GM23338 (cell line): ENCODE data around the gene NEK7. TPM values are rescaled to one million over a fixed set of nuclear protein-coding genes. Genes with fewer than 3 reads are reported as not detected.

Experiments
- ATAC-seq: fragments of 200-7000 bp; cut with Tn5 transposase; 3 replicates; pipeline ENCODE4 v1.9.1; 2020
- DNase-seq: peaks from one replicate; pipeline ENCODE4 v3.0.0-alpha.2; 2015; ENCODE audit warnings: low spot score
- H2AFZ ChIP-seq: fragments of 200-600 bp; sonication (generic); 2 replicates; pipeline ENCODE4 v1.8.0; 2016; ENCODE audit warnings: antibody characterized with exemption, mild to moderate bottlenecking, moderate library complexity
- H3F3A ChIP-seq: fragments of 200-600 bp; sonication (generic); replicated peaks from 2 replicates; pipeline ENCODE4 v1.8.0; 2017; ENCODE audit warnings: antibody characterized with exemption, mixed run types, low read depth
- H3K27ac ChIP-seq: fragments of 200-600 bp; sonication (generic); 2 replicates; pipeline ENCODE4 v1.6.1; 2016; ENCODE audit warnings: low read depth
- H3K27me3 ChIP-seq: fragments of 200-600 bp; sonication (generic); 2 replicates; pipeline ENCODE4 v1.8.0; 2016; ENCODE audit warnings: mild to moderate bottlenecking, mixed run types, moderate library complexity; ENCODE audit not compliant: insufficient read depth
- H3K36me3 ChIP-seq: fragments of 200-600 bp; sonication (generic); 2 replicates; pipeline ENCODE4 v1.8.0; 2016; ENCODE audit warnings: mild to moderate bottlenecking; ENCODE audit not compliant: insufficient read depth
- H3K4me1 ChIP-seq: fragments of 200-600 bp; sonication (generic); 2 replicates; pipeline ENCODE4 v1.8.0; 2016; ENCODE audit warnings: mild to moderate bottlenecking, moderate library complexity; ENCODE audit not compliant: insufficient read depth
- H3K4me2 ChIP-seq: fragments of 200-600 bp; sonication (generic); 2 replicates; pipeline ENCODE4 v1.7.1; 2017; ENCODE audit warnings: mixed run types
- H3K4me3 ChIP-seq: fragments of 200-600 bp; sonication (generic); 2 replicates; pipeline ENCODE4 v1.6.1; 2016; ENCODE audit warnings: mixed run types
- H3K79me2 ChIP-seq: fragments of 200-600 bp; sonication (generic); replicated peaks from 2 replicates; pipeline ENCODE4 v1.8.0; 2017; ENCODE audit warnings: mild to moderate bottlenecking; ENCODE audit not compliant: insufficient read depth
- H3K9me2 ChIP-seq: fragments of 200-600 bp; sonication (generic); 2 replicates; pipeline ENCODE4 v1.8.0; 2017; ENCODE audit not compliant: insufficient read depth
- H4K20me1 ChIP-seq: fragments of 200-600 bp; sonication (generic); replicated peaks from 2 replicates; pipeline ENCODE4 v1.8.0; 2017; ENCODE audit warnings: mild to moderate bottlenecking; ENCODE audit not compliant: insufficient read depth
- H3K27ac Mint-ChIP-seq: 2 replicates; pipeline ENCODE4 v1.8.0; 2020; ENCODE audit warnings: inconsistent platforms, mild to moderate bottlenecking, moderate library complexity, mixed read lengths
- H3K27me3 Mint-ChIP-seq: 3 replicates; pipeline ENCODE4 v1.8.0; 2022; ENCODE audit warnings: low read depth, mild to moderate bottlenecking, moderate library complexity, mixed read lengths, inconsistent platforms; ENCODE audit not compliant: insufficient read depth, poor library complexity
- H3K36me3 Mint-ChIP-seq: 3 replicates; pipeline ENCODE4 v1.8.0; 2021; ENCODE audit warnings: low read depth, mild to moderate bottlenecking, inconsistent platforms, moderate library complexity, mixed read lengths
- H3K4me1 Mint-ChIP-seq: 3 replicates; pipeline ENCODE4 v1.8.0; 2020; ENCODE audit warnings: mild to moderate bottlenecking, inconsistent platforms, mixed read lengths
- H3K4me3 Mint-ChIP-seq: 3 replicates; pipeline ENCODE4 v1.8.0; 2021; ENCODE audit warnings: moderate library complexity, mild to moderate bottlenecking, inconsistent platforms, mixed read lengths
- H3K9me3 Mint-ChIP-seq: 3 replicates; pipeline ENCODE4 v1.8.0; 2020; ENCODE audit warnings: moderate library complexity, mild to moderate bottlenecking, inconsistent platforms, mixed read lengths
- CTCF ChIP-seq, 2 experiments: fragments of 200-600 bp in 1 of 2; sonication (generic) in 1 of 2; conservative IDR thresholded peaks; 2 replicates each; pipeline versions ENCODE4 v1.5.1 to v1.6.1; 2016 to 2017; ENCODE audit warnings: antibody characterized with exemption in 2 of 2, low read depth in 2 of 2, mild to moderate bottlenecking in 2 of 2, moderate library complexity in 1 of 2
- EZH2 ChIP-seq: fragments of 200-600 bp; sonication (generic); IDR thresholded peaks from one replicate; pipeline ENCODE4 v1.8.0; 2017; ENCODE audit warnings: antibody characterized with exemption, mild to moderate bottlenecking, low read depth; ENCODE audit not compliant: unreplicated experiment
- JUNB ChIP-seq: IDR thresholded peaks from one replicate; pipeline ENCODE4 v1.6.1; 2016; ENCODE audit warnings: antibody characterized with exemption; ENCODE audit not compliant: unreplicated experiment
- NANOG ChIP-seq: IDR thresholded peaks from 2 replicates; pipeline ENCODE4 v1.6.1; 2016; ENCODE audit warnings: antibody characterized with exemption, borderline replicate concordance
- POLR2AphosphoS5 ChIP-seq: IDR thresholded peaks from 2 replicates; pipeline ENCODE4 v1.6.1; 2016; ENCODE audit warnings: antibody characterized with exemption, low read depth
- polyA plus RNA-seq: library from polyadenylated mRNA; unstranded; fragments of >200 nt; fragmentation: Nextera tagmentation; extraction: Ambion mirVana; gene quantifications from 2 replicates; pipeline ENCODE4 v1.2.1, GENCODE V29; 2016
- total RNA-seq: library from RNA; depleted of rRNA; stranded (reverse); fragments of >200 nt; shearing (Covaris generic); gene quantifications from 2 replicates; pipeline ENCODE4 v1.2.3, GENCODE V29; 2014
- TF ChIP-seq, protein P1 (sequence below): IDR thresholded peaks from 2 replicates; pipeline ENCODE4 v1.6.1; 2016; ENCODE audit warnings: antibody characterized with exemption

Gene NEK7
- total and polyA plus RNA-seq, 2 experiments from 2014 or later, result 4.8 to 15.3 TPM

DNA sequence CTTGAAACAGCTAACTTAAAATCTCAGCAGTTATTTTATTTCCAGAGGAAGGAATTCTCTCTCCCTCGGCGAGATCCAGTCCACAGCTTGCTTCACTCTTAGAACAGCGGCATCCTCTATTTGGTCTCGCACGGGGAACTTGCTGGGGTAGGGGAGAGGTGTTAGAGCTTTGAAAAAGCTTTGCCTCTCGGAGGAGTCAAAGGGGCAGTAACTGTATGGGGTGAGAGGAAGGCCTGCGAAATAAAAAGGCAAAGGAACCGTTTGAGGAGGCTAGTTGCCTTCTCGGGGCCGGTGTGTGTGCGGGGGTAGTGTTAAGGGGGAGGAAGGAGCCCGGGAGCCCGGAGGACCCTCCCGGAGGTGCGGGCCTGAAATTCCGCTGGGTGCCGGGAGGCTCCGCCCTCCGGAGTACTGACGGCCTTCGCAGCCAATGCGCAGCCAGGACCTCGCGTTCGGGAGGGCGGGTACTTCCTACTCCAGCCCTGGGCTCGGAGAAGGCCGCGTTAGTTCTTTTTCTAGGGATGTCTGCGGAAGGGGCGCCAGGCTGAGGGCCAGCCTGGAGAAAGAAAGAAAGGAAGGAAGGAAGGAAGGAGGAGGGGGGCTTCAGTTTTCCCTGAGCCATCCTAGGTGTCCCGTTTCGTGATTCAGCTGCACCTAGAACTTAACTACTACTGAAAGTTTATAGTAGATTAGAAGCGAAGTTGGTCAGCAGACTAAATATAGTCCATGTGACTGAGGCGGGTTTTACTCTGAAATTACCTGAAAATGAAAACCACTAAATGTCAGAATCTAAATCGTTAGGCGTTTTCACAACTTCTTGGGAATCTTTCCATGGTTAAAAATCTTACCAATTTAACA, 2.2 kb downstream of the NEK7 start:
- Mint-ChIP-seq H3K36me3 (no peaks in the 10 kb centered on the region), H3K4me3 (peak overlapping the region; percentile 89), H3K4me1 (peaks cover 38% of the 10 kb centered on the region), H3K9me3 (no peaks in the 10 kb centered on the region; the same call in 2 of the 3 replicates), H3K27me3 (no peaks in the 10 kb centered on the region), H3K27ac (peak overlapping the region; percentile 98)
- H4K20me1 ChIP-seq, result no peaks in the 10 kb centered on the region
- peak overlapping the region; percentile 84 for H3K4me3 ChIP-seq
- H3K27ac ChIP-seq, result peak overlapping the region; percentile 89
- peaks cover 26% of the 10 kb centered on the region for H3K4me1 ChIP-seq
- peaks cover 54% of the 10 kb centered on the region for H3K79me2 ChIP-seq
- peak overlapping the region; percentile 77 for H2AFZ ChIP-seq
- H3K27me3 ChIP-seq, result no peaks in the 10 kb centered on the region
- no peak for TF ChIP-seq NANOG
- peak; percentile 92 for TF ChIP-seq POLR2AphosphoS5
- no peaks in the 10 kb centered on the region for H3K36me3 ChIP-seq
- no peaks in the 10 kb centered on the region for H3K9me2 ChIP-seq
- peak overlapping the region; percentile 79 for H3K4me2 ChIP-seq
- no peaks in the 10 kb centered on the region for H3F3A ChIP-seq
- ATAC-seq (peak; percentile 80), DNase-seq (peak; percentile 96)

DNA sequence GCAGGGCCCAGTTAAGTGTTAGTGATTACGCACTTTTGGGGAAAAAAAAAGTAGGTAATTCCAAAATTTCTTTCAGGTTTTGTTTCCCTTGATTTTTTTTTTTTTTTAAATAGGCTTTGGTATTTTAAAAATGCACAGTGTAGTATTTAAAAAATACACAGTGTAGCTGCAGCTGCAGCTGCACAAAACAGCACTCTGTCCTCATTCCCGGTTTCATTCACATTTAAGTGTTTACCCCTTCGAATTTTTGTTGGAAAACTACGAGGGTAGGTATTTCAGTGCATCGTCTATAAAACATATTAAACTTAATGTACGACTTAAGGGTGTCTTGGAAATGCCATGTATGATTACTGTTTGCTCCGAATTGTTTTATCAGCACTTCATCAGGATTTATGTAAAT, 3.4 kb downstream of the NEK7 start:
- peak overlapping the region; percentile 55; the same call in 2 of the 3 replicates for H3K4me3 Mint-ChIP-seq

More for the DNA sequence above, 3.4 kb downstream of the NEK7 start:
- Histone ChIP-seq H3K4me1 (peaks cover 33% of the 10 kb centered on the region), H2AFZ (no peak overlapping the region), H3F3A (no peaks in the 10 kb centered on the region), H3K9me2 (no peaks in the 10 kb centered on the region), H3K36me3 (no peaks in the 10 kb centered on the region), H3K4me3 (no peak overlapping the region), H3K27ac (peak overlapping the region; percentile 89), H3K4me2 (peak overlapping the region; percentile 79), H4K20me1 (no peaks in the 10 kb centered on the region), H3K79me2 (peaks cover 66% of the 10 kb centered on the region), H3K27me3 (no peaks in the 10 kb centered on the region)
- ATAC-seq (no peak), DNase-seq (no peak)
- Mint-ChIP-seq H3K9me3 (no peaks in the 10 kb centered on the region; the same call in 2 of the 3 replicates), H3K4me1 (peaks cover 48% of the 10 kb centered on the region), H3K36me3 (no peaks in the 10 kb centered on the region), H3K27me3 (no peaks in the 10 kb centered on the region), H3K27ac (peak overlapping the region; percentile 98; the same call in 1 of the 2 replicates)
- TF ChIP-seq JUNB (no peak), CTCF (conservative IDR thresholded peaks at IDR 0.05; ENCODE audit: low read depth in 2 of 2) (no peak), EZH2 (no peak)
- TF ChIP-seq, protein P1, sequence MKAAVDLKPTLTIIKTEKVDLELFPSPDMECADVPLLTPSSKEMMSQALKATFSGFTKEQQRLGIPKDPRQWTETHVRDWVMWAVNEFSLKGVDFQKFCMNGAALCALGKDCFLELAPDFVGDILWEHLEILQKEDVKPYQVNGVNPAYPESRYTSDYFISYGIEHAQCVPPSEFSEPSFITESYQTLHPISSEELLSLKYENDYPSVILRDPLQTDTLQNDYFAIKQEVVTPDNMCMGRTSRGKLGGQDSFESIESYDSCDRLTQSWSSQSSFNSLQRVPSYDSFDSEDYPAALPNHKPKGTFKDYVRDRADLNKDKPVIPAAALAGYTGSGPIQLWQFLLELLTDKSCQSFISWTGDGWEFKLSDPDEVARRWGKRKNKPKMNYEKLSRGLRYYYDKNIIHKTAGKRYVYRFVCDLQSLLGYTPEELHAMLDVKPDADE, result no peak
